BLaER1 treated with 17β-estradiol and CSF1 and Interleukin-3, amounts not matched to agents 10 nM and 100 nM (cell line): Measurements from ENCODE around the gene PLPP6.

Experiments used
- H3K27ac ChIP-seq, 11 experiments: shearing (Covaris generic); formaldehyde crosslinking; 2 replicates each; pipeline ENCODE4 v1.8.1; 2022
- H3K27me3 ChIP-seq, 11 experiments: shearing (Covaris generic); formaldehyde crosslinking; 2 replicates each; pipeline ENCODE4 v1.8.1; 2022
- H3K36me3 ChIP-seq, 11 experiments: shearing (Covaris generic); formaldehyde crosslinking; 2 replicates each; pipeline ENCODE4 v1.8.1; 2022
- H3K4me1 ChIP-seq, 10 experiments: shearing (Covaris generic); formaldehyde crosslinking; 2 replicates each; pipeline ENCODE4 v1.8.1; 2022
- H3K4me2 ChIP-seq, 11 experiments: shearing (Covaris generic); formaldehyde crosslinking; 2 replicates each; pipeline ENCODE4 v1.8.1; 2022
- H3K4me3 ChIP-seq, 10 experiments: shearing (Covaris generic); formaldehyde crosslinking; 2 replicates each; pipeline ENCODE4 v1.8.1; 2022
- H3K9ac ChIP-seq, 11 experiments: shearing (Covaris generic); formaldehyde crosslinking; 2 replicates each; pipeline ENCODE4 v1.8.1; 2022
- H3K9me3 ChIP-seq, 11 experiments: shearing (Covaris generic); formaldehyde crosslinking; replicated peaks in 1 of 11; 2 replicates each; pipeline ENCODE4 v1.8.1; 2022
- H4K20me1 ChIP-seq, 11 experiments: shearing (Covaris generic); formaldehyde crosslinking; 2 replicates each; pipeline ENCODE4 v1.8.1; 2022
- Cebpa-rat ChIP-seq, 11 experiments: shearing (Covaris generic); IDR thresholded peaks; 2 replicates each; pipeline ENCODE4 v1.8.1; 2022

PLPP6 gene

DNA sequence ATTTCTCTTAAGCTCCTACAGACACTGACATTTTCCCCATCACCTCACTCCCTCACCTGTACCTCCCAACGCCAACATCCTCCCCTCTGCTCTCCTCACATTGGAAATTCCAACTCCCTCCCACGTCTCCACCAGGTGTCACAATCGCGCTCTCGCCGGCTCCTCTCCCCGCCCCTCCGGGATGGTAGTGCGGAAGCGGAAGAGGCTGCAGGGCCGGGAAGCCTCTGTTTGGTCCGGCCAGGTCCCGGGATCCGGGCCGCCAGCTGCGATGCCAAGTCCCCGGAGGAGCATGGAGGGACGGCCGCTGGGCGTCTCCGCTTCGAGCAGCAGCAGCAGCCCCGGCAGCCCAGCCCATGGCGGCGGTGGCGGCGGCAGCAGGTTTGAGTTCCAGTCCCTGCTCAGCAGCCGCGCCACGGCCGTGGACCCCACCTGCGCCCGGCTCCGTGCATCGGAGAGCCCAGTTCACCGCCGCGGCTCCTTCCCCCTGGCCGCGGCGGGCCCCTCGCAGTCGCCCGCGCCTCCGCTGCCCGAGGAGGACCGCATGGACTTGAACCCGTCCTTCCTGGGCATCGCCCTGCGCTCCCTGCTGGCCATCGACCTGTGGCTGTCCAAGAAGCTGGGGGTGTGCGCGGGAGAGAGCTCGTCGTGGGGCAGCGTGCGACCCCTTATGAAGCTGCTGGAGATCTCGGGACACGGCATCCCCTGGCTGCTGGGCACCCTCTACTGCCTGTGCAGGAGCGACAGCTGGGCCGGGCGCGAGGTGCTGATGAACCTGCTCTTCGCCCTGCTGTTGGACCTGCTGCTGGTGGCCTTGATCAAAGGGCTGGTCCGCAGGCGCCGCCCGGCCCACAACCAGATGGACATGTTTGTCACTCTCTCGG is at the start of gene PLPP6:
PLPP6 (plus strand) TSS at position 187 of the 881 bp plus-strand sequence; CDS start at position 269, 82 bp downstream.
- Histone ChIP-seq H3K36me3 (no peaks in the 10 kb centered on the region; a peak in 1 of 22 replicates), H3K9ac (peak within 1 kb of the TSS; percentile 78 to 92 (median 85)), H3K27me3 (no peaks in the 10 kb centered on the region), H4K20me1 (no peaks in the 10 kb centered on the region; a peak in 1 of 22 replicates), H3K4me1 (peaks cover 36 to 42% (median 40%) of the 10 kb centered on the region in 10 experiments), H3K4me3 (peak within 1 kb of the TSS; percentile 72 to 96 (median 84)), H3K4me2 (peak within 1 kb of the TSS; percentile 88 to 99 (median 95)), H3K27ac (peak within 1 kb of the TSS; percentile 65 to 91 (median 82)), H3K9me3 (no peaks in the 10 kb centered on the region)
- TF ChIP-seq Cebpa-rat (IDR thresholded peaks at IDR 0.05), result 0 out of 22 replicates have a peak, but pooled peaks of 2 of the 11 experiments have one; percentile 10 to 22

DNA sequence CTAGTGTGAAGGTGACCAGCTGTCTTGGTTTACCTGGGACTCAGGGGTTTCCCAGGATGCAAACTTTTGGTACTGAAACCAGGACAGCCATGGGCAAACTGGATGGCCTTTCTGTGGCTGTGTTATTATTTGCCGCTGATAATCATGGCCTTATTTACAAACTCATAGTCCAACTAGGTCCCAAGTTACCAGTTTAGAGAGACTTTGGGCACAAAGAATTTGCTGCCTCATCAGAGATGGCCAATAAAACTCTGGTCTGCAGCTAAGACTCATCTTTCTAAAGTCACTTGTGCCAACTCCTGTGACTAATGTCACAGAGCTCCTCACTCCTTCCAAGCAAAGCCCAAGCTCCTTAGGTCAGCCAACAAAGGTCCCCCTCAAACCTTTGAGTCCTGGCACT is 47.5 kb upstream of the PLPP6 start:
- no peak overlapping the region for H3K27ac ChIP-seq
- no peaks in the 10 kb centered on the region for H3K36me3 ChIP-seq
- H3K4me2 ChIP-seq, result no peak overlapping the region
- H4K20me1 ChIP-seq, result no peaks in the 10 kb centered on the region
- H3K27me3 ChIP-seq, result no peaks in the 10 kb centered on the region
- no peak for TF ChIP-seq Cebpa-rat (IDR thresholded peaks at IDR 0.05)
- H3K4me1 ChIP-seq, result no peaks in the 10 kb centered on the region
- no peaks in the 10 kb centered on the region for H3K9me3 ChIP-seq
- no peak overlapping the region for H3K9ac ChIP-seq
- H3K4me3 ChIP-seq, result no peak overlapping the region

DNA sequence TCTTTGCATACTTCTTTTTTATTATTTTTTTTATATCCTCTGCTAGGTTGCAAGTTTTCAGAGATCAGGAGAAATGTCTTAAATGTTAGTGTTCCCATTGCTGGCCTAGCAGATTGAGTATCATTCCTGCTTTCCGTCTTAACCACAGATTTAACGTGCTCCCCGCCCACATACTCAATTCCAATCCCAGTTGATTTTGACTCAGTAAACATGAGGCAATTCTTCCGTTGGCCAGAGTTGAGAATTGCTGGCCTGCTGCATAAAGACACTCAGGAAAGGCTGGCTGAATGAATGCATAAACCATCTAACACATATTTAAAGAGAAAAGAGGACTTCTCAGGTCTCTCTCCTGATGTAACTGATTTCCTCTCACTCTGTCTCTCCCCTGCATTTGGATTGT is 46.8 kb upstream of the PLPP6 start:
- no peak for TF ChIP-seq Cebpa-rat (IDR thresholded peaks at IDR 0.05)
- no peak overlapping the region for H3K27ac ChIP-seq
- no peaks in the 10 kb centered on the region for H3K27me3 ChIP-seq
- no peaks in the 10 kb centered on the region for H4K20me1 ChIP-seq
- H3K9ac ChIP-seq, result no peak overlapping the region
- no peaks in the 10 kb centered on the region for H3K4me1 ChIP-seq
- no peak overlapping the region for H3K4me2 ChIP-seq
- H3K4me3 ChIP-seq, result no peak overlapping the region
- H3K36me3 ChIP-seq, result no peaks in the 10 kb centered on the region
- no peaks in the 10 kb centered on the region for H3K9me3 ChIP-seq

DNA sequence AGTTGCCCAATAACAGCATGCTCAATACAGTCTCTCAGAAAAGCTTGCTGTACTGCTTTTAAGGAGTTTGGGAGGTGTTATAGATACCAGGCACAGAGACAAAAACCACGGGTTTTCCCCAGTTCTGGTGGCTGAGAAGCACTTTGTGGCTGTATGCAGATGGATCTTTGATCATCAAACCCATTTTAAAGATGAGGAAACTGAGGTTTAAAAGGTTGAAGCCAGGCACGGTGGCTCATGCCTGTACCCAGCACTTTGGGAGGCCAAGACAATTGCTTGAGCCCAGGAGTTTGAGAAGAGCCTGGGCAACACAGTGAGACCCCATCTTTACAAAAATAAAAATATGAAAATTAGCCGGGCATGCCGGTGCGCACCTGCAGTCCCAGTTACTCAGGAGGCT is 46.3 kb upstream of the PLPP6 start:
- no peak overlapping the region for H3K4me2 ChIP-seq
- H3K27ac ChIP-seq, result no peak overlapping the region
- H3K9ac ChIP-seq, result no peak overlapping the region
- H3K36me3 ChIP-seq, result no peaks in the 10 kb centered on the region
- H3K27me3 ChIP-seq, result no peaks in the 10 kb centered on the region
- H3K9me3 ChIP-seq, result no peaks in the 10 kb centered on the region
- H3K4me3 ChIP-seq, result no peak overlapping the region
- H4K20me1 ChIP-seq, result no peaks in the 10 kb centered on the region
- TF ChIP-seq Cebpa-rat (IDR thresholded peaks at IDR 0.05), result no peak
- H3K4me1 ChIP-seq, result no peaks in the 10 kb centered on the region

DNA sequence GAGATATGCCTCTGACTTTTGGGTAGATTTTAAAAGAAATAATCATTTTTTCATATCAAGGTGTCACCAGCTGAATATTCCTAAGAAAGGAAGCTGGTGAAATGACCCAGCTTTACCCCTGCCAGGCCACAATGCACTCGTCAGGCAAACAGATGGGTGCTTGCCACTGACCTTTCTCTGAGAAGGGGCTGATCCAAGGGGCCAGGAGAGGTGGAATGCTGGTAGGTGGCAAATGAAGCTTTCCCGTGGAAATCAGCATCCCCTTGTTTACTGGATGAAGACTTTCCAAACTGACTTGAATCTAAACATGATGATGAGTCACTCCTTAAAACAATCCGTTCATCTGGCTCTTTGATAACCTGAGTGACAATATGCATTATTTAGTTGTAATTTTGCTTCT is 44.3 kb upstream of the PLPP6 start:
- H3K36me3 ChIP-seq, result no peaks in the 10 kb centered on the region
- no peak overlapping the region for H3K9ac ChIP-seq

DNA sequence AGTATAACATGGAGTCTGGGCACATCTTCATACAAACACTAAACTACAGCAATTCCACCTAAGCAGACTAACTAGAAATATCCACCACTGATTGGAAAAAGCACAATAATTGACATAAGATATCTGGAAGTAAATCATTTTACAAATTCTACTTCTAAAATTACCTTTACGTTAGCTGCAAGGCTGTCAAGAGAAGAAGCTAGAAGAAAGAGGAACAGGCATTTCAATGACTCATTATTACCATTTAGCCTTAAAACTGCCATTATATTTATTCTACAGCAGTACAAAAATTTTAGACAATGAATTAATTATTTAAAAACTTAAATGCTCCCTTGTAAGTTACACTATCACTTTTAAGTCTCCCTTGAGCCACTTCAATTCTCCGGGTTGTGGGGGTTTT is 43.4 kb upstream of the PLPP6 start:
- no peak overlapping the region for H3K4me3 ChIP-seq
- no peaks in the 10 kb centered on the region for H3K9me3 ChIP-seq
- H3K36me3 ChIP-seq, result no peaks in the 10 kb centered on the region
- no peak for TF ChIP-seq Cebpa-rat (IDR thresholded peaks at IDR 0.05)
- no peak overlapping the region for H3K9ac ChIP-seq
- no peaks in the 10 kb centered on the region for H3K4me1 ChIP-seq
- H3K27ac ChIP-seq, result no peak overlapping the region
- no peaks in the 10 kb centered on the region for H3K27me3 ChIP-seq
- H4K20me1 ChIP-seq, result no peaks in the 10 kb centered on the region
- no peak overlapping the region for H3K4me2 ChIP-seq

More for the DNA sequence above, 44.3 kb upstream of the PLPP6 start:
- Histone ChIP-seq H3K27me3 (no peaks in the 10 kb centered on the region), H3K4me2 (no peak overlapping the region), H3K4me1 (no peaks in the 10 kb centered on the region), H3K9me3 (no peaks in the 10 kb centered on the region), H4K20me1 (no peaks in the 10 kb centered on the region), H3K27ac (no peak overlapping the region), H3K4me3 (no peak overlapping the region)
- TF ChIP-seq Cebpa-rat (IDR thresholded peaks at IDR 0.05), result no peak

DNA sequence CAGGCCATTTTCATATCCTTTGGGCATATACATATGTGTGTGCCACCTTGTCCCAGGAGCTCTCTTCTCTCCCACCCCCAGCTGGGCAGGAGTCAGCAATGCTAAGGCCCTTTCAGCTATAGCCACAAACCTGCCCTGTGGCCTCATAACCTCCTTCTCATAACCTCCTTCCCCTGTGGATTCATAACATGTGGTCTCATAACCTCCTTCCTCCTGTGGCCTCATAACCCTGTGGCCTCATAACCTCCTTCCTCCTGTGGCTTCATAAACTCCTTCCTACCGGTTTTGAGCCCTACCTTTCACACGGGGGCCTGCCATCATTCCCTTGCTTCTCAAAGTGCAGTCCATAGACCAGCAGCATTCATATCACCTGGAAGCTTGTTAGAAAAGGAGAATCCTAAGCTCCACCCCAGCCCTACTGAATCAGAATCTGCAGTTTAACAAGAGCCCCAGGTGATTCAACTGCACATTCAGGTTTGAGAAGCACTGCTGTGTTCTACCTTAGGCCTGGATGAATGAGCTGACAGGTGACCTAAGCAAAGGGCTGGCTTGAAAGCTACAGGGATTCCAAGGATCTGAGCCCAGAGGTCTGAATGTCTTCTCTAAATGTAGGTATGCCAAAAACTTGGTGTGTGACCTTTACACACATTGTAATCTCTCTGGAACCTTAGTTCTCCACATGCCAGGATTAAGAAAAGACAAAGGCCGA is 41.9 kb upstream of the PLPP6 start:
- no peaks in the 10 kb centered on the region for H3K27me3 ChIP-seq
- H3K4me2 ChIP-seq, result no peak overlapping the region; a peak in 1 of 22 replicates
- no peaks in the 10 kb centered on the region for H3K4me1 ChIP-seq
- no peak overlapping the region for H3K27ac ChIP-seq
- no peaks in the 10 kb centered on the region for H3K9me3 ChIP-seq
- no peak overlapping the region for H3K9ac ChIP-seq
- H3K4me3 ChIP-seq, result no peak overlapping the region
- H4K20me1 ChIP-seq, result no peaks in the 10 kb centered on the region
- no peak for TF ChIP-seq Cebpa-rat (IDR thresholded peaks at IDR 0.05)
- H3K36me3 ChIP-seq, result no peaks in the 10 kb centered on the region

DNA sequence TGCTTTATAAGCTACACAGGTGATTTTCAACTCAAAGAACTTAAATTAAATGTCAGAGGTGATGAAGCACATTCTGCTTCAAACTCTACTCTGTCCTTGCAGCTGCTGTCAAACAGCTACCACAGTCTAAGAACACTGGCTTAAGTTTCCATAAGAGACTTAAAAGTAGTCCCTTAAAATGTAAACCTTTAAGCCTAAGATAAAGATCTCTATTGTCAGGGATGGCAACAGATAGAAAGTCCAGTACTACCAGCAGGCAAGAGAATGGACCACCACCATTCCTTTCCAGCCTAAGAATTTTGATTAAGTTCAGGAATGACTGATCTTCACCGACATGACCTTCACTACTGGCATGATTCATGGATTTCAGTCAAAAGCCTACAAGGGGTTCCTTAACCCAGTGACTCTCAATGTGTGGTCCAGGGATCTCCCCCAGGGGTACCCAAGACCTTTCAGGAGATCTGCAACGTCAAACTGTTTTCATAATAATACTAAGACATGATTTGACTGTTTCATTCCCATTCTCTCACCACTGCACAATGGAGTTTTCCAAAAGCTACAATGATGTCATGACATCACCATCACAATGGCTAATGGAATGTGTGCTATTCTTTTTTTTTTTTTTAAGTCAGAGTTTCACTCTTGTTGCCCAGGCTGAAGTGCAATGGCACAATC is 41.1 kb upstream of the PLPP6 start:
- H3K9me3 ChIP-seq, result no peaks in the 10 kb centered on the region
- no peak overlapping the region for H3K4me2 ChIP-seq
- H3K27me3 ChIP-seq, result no peaks in the 10 kb centered on the region
- no peak overlapping the region for H3K27ac ChIP-seq
- TF ChIP-seq Cebpa-rat (IDR thresholded peaks at IDR 0.05), result no peak
- no peaks in the 10 kb centered on the region for H4K20me1 ChIP-seq
- no peak overlapping the region for H3K4me3 ChIP-seq
- H3K4me1 ChIP-seq, result no peaks in the 10 kb centered on the region
- no peak overlapping the region for H3K9ac ChIP-seq
- no peaks in the 10 kb centered on the region for H3K36me3 ChIP-seq

DNA sequence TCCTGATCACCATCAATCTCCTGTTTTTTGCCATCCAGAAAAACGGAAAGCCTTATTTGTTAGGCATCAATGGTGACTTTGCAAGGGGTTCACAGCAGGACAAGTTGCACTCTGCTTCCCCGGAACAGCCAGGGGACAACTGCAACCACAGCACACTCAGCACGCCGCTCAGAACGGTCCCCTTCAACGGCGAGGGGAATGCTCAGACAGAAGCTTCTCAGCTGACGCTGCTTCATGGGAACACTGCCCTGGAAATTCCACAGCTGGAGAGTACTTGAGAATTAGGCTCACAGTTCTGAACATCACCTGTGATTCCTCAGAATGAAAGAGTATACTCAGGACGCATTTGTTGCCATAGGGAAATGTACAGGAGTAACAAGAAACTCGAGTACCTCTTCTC is 40.1 kb upstream of the PLPP6 start:
- TF ChIP-seq Cebpa-rat (IDR thresholded peaks at IDR 0.05), result no peak
- H3K4me1 ChIP-seq, result no peaks in the 10 kb centered on the region
- no peak overlapping the region for H3K9ac ChIP-seq
- H3K36me3 ChIP-seq, result no peaks in the 10 kb centered on the region
- H3K4me3 ChIP-seq, result no peak overlapping the region
- no peak overlapping the region for H3K27ac ChIP-seq
- H3K27me3 ChIP-seq, result no peaks in the 10 kb centered on the region
- no peaks in the 10 kb centered on the region for H4K20me1 ChIP-seq
- no peaks in the 10 kb centered on the region for H3K9me3 ChIP-seq
- H3K4me2 ChIP-seq, result no peak overlapping the region
